ENCODE data around the gene LEKR1. TPM values are rescaled to one million over a fixed set of nuclear protein-coding genes. Genes with fewer than 3 reads are reported as not detected.

Gene LEKR1
- under 0.01 and 0.64 TPM in 2 replicates for total RNA-seq

- no peaks in the 10 kb centered on the region for H3K27me3 ChIP-seq (ENCODE audit: control insufficient read depth, insufficient read depth, low read length)
- H3K36me3 ChIP-seq (ENCODE audit: control insufficient read depth, insufficient read depth, low read length), result no peaks in the 10 kb centered on the region
- H3K4me3 ChIP-seq (ENCODE audit: low read depth, low read length), result peak within 1 kb of the TSS; percentile 62
- TF ChIP-seq, protein P1, sequence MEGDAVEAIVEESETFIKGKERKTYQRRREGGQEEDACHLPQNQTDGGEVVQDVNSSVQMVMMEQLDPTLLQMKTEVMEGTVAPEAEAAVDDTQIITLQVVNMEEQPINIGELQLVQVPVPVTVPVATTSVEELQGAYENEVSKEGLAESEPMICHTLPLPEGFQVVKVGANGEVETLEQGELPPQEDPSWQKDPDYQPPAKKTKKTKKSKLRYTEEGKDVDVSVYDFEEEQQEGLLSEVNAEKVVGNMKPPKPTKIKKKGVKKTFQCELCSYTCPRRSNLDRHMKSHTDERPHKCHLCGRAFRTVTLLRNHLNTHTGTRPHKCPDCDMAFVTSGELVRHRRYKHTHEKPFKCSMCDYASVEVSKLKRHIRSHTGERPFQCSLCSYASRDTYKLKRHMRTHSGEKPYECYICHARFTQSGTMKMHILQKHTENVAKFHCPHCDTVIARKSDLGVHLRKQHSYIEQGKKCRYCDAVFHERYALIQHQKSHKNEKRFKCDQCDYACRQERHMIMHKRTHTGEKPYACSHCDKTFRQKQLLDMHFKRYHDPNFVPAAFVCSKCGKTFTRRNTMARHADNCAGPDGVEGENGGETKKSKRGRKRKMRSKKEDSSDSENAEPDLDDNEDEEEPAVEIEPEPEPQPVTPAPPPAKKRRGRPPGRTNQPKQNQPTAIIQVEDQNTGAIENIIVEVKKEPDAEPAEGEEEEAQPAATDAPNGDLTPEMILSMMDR (IDR thresholded peaks at IDR 0.05; ENCODE audit: insufficient read depth, low read length, severe bottlenecking), result peak; percentile 6
- DNase-seq (ENCODE audit: low read depth) (peak; percentile 97), FAIRE-seq (no peak)
Observed at GRCh38 chr3:156826144-156826895, at the start of gene LEKR1. Gene LEKR1, plus strand, starts transcription at chr3:156826353. Its CDS starts 2,977 bp downstream, at chr3:156829330.

DNA sequence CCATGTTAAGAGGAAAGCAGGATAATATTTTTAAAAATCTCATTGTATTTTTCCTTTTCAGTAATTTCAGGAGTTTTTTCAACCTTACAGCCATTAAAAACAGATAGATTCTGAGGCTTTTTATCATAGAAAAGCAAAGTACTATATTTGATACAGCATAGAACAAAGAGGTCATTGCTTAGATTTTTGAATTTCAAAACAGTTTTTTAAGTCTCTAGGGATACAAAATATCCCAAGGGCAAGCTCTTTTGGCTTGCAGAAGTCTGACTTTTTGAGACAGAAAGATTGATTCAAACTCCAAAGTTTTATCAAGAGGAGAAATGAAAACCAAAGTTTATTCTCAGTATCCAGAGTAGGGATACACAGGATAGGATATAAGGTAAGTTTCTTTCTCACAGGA is 49.3 kb upstream of the LEKR1 start:
- Histone ChIP-seq H3K36me3 (ENCODE audit: control insufficient read depth, insufficient read depth, low read length) (no peaks in the 10 kb centered on the region), H3K27me3 (ENCODE audit: control insufficient read depth, insufficient read depth, low read length) (no peaks in the 10 kb centered on the region), H3K4me3 (ENCODE audit: low read depth, low read length) (no peak overlapping the region)
- DNase-seq (ENCODE audit: low read depth), result no peak
- TF ChIP-seq, protein P1 (IDR thresholded peaks at IDR 0.05; ENCODE audit: insufficient read depth, low read length, severe bottlenecking), result no peak
- no peak for FAIRE-seq

GRCh38 chr3:156781310-156782230 is 44.6 kb upstream of the LEKR1 start:
- DNase-seq (ENCODE audit: low read depth) (peak; percentile 93), FAIRE-seq (no peak)
- TF ChIP-seq, protein P1 (IDR thresholded peaks at IDR 0.05; ENCODE audit: insufficient read depth, low read length, severe bottlenecking), result no peak

GRCh38 chr3:156782319-156782718 is 43.8 kb upstream of the LEKR1 start:
- H3K36me3 ChIP-seq (ENCODE audit: control insufficient read depth, insufficient read depth, low read length), result no peaks in the 10 kb centered on the region
- DNase-seq (ENCODE audit: low read depth) (peak; percentile 75), FAIRE-seq (no peak)
- H3K27me3 ChIP-seq (ENCODE audit: control insufficient read depth, insufficient read depth, low read length), result no peaks in the 10 kb centered on the region
- no peak overlapping the region for H3K4me3 ChIP-seq (ENCODE audit: low read depth, low read length)
- TF ChIP-seq, protein P1 (IDR thresholded peaks at IDR 0.05; ENCODE audit: insufficient read depth, low read length, severe bottlenecking), result no peak

More at GRCh38 chr3:156781310-156782230, 44.6 kb upstream of the LEKR1 start:
- Histone ChIP-seq H3K36me3 (ENCODE audit: control insufficient read depth, insufficient read depth, low read length) (no peaks in the 10 kb centered on the region), H3K4me3 (ENCODE audit: low read depth, low read length) (no peak overlapping the region), H3K27me3 (ENCODE audit: control insufficient read depth, insufficient read depth, low read length) (no peaks in the 10 kb centered on the region)

GRCh38 chr3:156782921-156783320 is 43.2 kb upstream of the LEKR1 start:
- DNase-seq (ENCODE audit: low read depth) (peak; percentile 64), FAIRE-seq (no peak)
- Histone ChIP-seq H3K36me3 (ENCODE audit: control insufficient read depth, insufficient read depth, low read length) (no peaks in the 10 kb centered on the region), H3K27me3 (ENCODE audit: control insufficient read depth, insufficient read depth, low read length) (no peaks in the 10 kb centered on the region), H3K4me3 (ENCODE audit: low read depth, low read length) (no peak overlapping the region)
- TF ChIP-seq, protein P1 (IDR thresholded peaks at IDR 0.05; ENCODE audit: insufficient read depth, low read length, severe bottlenecking), result no peak
